Endodermal cell (in vitro differentiated cells): ENCODE results near the gene GCN1. TPM values are rescaled to one million over a fixed set of nuclear protein-coding genes. Genes with fewer than 3 reads are reported as not detected.

Experiments used
- DNase-seq: peaks from one replicate; pipeline ENCODE4 v3.0.0-alpha.2; 2017
- H3K27ac ChIP-seq: 2 replicates; pipeline ENCODE4 v1.5.1; 2013; ENCODE audit warnings: mild to moderate bottlenecking, low read depth, low read length, moderate library complexity
- H3K27me3 ChIP-seq: 2 replicates; pipeline ENCODE4 v1.6.1; 2013; ENCODE audit warnings: mild to moderate bottlenecking, low read length, moderate library complexity; ENCODE audit not compliant: insufficient read depth, control insufficient read depth, poor library complexity, severe bottlenecking
- H3K36me3 ChIP-seq: 2 replicates; pipeline ENCODE4 v1.7.0; 2013; ENCODE audit warnings: mild to moderate bottlenecking, low read length, moderate library complexity; ENCODE audit not compliant: control insufficient read depth, insufficient read depth
- H3K4me1 ChIP-seq: one replicate; pipeline ENCODE4 v1.7.0; 2013; ENCODE audit warnings: low read length; ENCODE audit not compliant: control insufficient read depth, insufficient read depth
- H3K4me3 ChIP-seq: 2 replicates; pipeline ENCODE4 v1.5.1; 2013; ENCODE audit warnings: mild to moderate bottlenecking, low read length, moderate library complexity
- H3K9ac ChIP-seq: 2 replicates; pipeline ENCODE4 v1.6.1; 2013; ENCODE audit warnings: mild to moderate bottlenecking, low read length, moderate library complexity; ENCODE audit not compliant: poor library complexity, severe bottlenecking; ENCODE audit errors: extremely low read depth
- H3K9me3 ChIP-seq: 2 replicates; pipeline ENCODE4 v1.6.1; 2013; ENCODE audit warnings: mild to moderate bottlenecking, low read length, moderate library complexity; ENCODE audit not compliant: control insufficient read depth
- H3K27ac Mint-ChIP-seq: 2 replicates; pipeline ENCODE4 v1.8.0; 2020; ENCODE audit warnings: mixed read lengths
- H3K27me3 Mint-ChIP-seq: 2 replicates; pipeline ENCODE4 v1.8.0; 2021; ENCODE audit warnings: mild to moderate bottlenecking, mixed read lengths; ENCODE audit not compliant: insufficient read depth
- H3K36me3 Mint-ChIP-seq: 2 replicates; pipeline ENCODE4 v1.8.0; 2020; ENCODE audit warnings: low read depth, mixed read lengths
- H3K4me1 Mint-ChIP-seq: 2 replicates; pipeline ENCODE4 v1.8.0; 2020; ENCODE audit warnings: mixed read lengths
- H3K4me3 Mint-ChIP-seq: 2 replicates; pipeline ENCODE4 v1.8.0; 2020; ENCODE audit warnings: mild to moderate bottlenecking, moderate library complexity, mixed read lengths
- H3K9me3 Mint-ChIP-seq: 2 replicates; pipeline ENCODE4 v1.8.0; 2020; ENCODE audit warnings: mild to moderate bottlenecking, mixed read lengths
- CTCF ChIP-seq: fragments of 200-600 bp; sonication (generic); conservative IDR thresholded peaks from 2 replicates; pipeline ENCODE4 v1.5.0; 2021; ENCODE audit warnings: antibody characterized with exemption, mild to moderate bottlenecking
- WGBS, 2 experiments: methylation state at CpG; one replicate each; pipeline versions ENCODE4 v1.1.5 to v1.1.7; 2013; ENCODE audit warnings: missing lambda C conversion rate in 2 of 2, mixed read lengths in 1 of 2; ENCODE audit not compliant: insufficient coverage in 1 of 2, insufficient read length in 1 of 2; 5-methylcytosine and 5-hydroxymethylcytosine counted together
- total RNA-seq, 2 donors: library from RNA; stranded (reverse); fragmentation: NEBNext Ultra II Directional in 1 of 2; extraction: Animal tissue kit (Norgen Biotek cat#: 25700) in 1 of 2; gene quantifications; 2 replicates in 1 of 2; 3 replicates in 1 of 2; pipeline ENCODE4 v1.2.1, GENCODE V29; 2021

Gene GCN1
- total RNA-seq, 2 donors from 2014 or later: 133 to 143 TPM

- Histone ChIP-seq H3K9me3 (no peaks in the 10 kb centered on the region), H3K27ac (no peak overlapping the region), H3K4me3 (no peak overlapping the region), H3K4me1 (no peaks in the 10 kb centered on the region), H3K27me3 (no peaks in the 10 kb centered on the region), H3K9ac (no peak overlapping the region), H3K36me3 (peaks cover 90% of the 10 kb centered on the region)
- no peak for DNase-seq
- H3K27me3 Mint-ChIP-seq: no peaks in the 10 kb centered on the region
- no peaks in the 10 kb centered on the region for H3K9me3 Mint-ChIP-seq
- H3K4me3 Mint-ChIP-seq: no peak overlapping the region
- no peaks in the 10 kb centered on the region for H3K4me1 Mint-ChIP-seq
- H3K27ac Mint-ChIP-seq: peak overlapping the region; percentile 40
- 93 to 95% methylated on average over 3 to 5 of the region's 5 CpGs for WGBS, 2 experiments
- peaks cover 91% of the 10 kb centered on the region for H3K36me3 Mint-ChIP-seq
- TF ChIP-seq CTCF: no peak
Measured at GRCh38 chr12:120139958-120140357, 54.6 kb downstream of the GCN1 start.

- 93 to 98% methylated on average over 8 to 9 of the region's 9 CpGs for WGBS, 2 experiments
- TF ChIP-seq CTCF: no peak
- peaks cover 90% of the 10 kb centered on the region for H3K36me3 Mint-ChIP-seq
Measured at GRCh38 chr12:120138366-120138765, 56.1 kb downstream of the GCN1 start.

GRCh38 chr12:120137833-120138232, 56.7 kb downstream of the GCN1 start:
- Histone ChIP-seq H3K27me3 (no peaks in the 10 kb centered on the region), H3K4me3 (no peak overlapping the region), H3K4me1 (no peaks in the 10 kb centered on the region), H3K9ac (no peak overlapping the region), H3K27ac (no peak overlapping the region), H3K9me3 (no peaks in the 10 kb centered on the region), H3K36me3 (peaks cover 91% of the 10 kb centered on the region)
- H3K4me3 Mint-ChIP-seq: no peak overlapping the region
- WGBS, 2 experiments: 94% methylated on average over 8 to 11 of the region's 11 CpGs
- H3K27ac Mint-ChIP-seq: no peak overlapping the region
- H3K4me1 Mint-ChIP-seq: no peaks in the 10 kb centered on the region
- peaks cover 90% of the 10 kb centered on the region for H3K36me3 Mint-ChIP-seq
- no peak for TF ChIP-seq CTCF
- DNase-seq: no peak
- H3K27me3 Mint-ChIP-seq: no peaks in the 10 kb centered on the region
- H3K9me3 Mint-ChIP-seq: no peaks in the 10 kb centered on the region

More at GRCh38 chr12:120138366-120138765, 56.1 kb downstream of the GCN1 start:
- Histone ChIP-seq H3K4me1 (no peaks in the 10 kb centered on the region), H3K4me3 (no peak overlapping the region), H3K9ac (no peak overlapping the region), H3K27ac (no peak overlapping the region), H3K9me3 (no peaks in the 10 kb centered on the region), H3K36me3 (peaks cover 90% of the 10 kb centered on the region), H3K27me3 (no peaks in the 10 kb centered on the region)
- Mint-ChIP-seq H3K27me3 (no peaks in the 10 kb centered on the region), H3K4me3 (no peak overlapping the region), H3K9me3 (no peaks in the 10 kb centered on the region), H3K4me1 (no peaks in the 10 kb centered on the region), H3K27ac (no peak overlapping the region)
- DNase-seq: no peak
